Epithelial cell of prostate (primary cell): ENCODE data around the gene BTK.

Source experiments
- DNase-seq: peaks from one replicate; pipeline ENCODE4 v3.0.0-alpha.2; 2011; ENCODE audit warnings: low read depth, low spot score
- H3K27ac ChIP-seq: fragments of 450-650 bp; 2 replicates; pipeline ENCODE4 v1.5.1; 2017; ENCODE audit warnings: mild to moderate bottlenecking

Gene BTK

DNA sequence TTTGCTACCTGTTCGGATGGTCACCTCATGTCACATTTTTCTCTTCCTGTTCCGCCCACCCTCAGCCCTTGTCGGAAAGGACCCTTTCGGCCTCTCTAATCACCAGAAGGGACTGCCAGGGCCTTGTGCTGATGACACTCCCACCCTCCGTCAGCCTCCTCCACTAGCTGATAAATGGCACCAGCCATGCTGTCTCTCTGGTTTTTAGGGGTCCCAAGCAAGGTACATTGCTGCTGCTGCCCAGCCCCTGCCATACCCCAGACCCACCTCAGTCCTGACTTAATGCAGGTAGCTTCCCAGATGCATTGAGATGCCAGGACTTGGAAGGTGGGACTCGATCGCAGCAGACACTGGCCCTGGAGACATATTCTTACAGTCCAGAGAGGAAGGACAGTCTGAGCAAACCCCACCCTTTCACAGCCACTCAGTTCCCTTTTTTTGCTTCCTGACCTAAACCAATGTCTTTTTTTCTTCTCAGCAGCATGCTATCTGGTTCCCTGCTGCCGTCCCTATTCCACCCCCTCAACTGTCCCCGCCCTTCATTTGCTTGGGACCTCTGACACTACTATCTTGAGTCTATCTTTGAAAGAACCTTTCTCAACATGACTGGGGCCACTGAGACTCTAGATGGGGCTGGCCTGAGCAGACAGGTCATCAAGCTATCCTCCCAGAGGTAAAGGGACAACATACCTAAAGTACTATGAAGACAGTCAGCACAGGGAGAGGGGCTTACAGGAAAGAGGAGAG lies at the start of gene BTK:
TSS of gene BTK (minus strand) at position 397 of the 747 bp plus-strand sequence. CDS start 10,907 bp downstream, outside the sequence.
- H3K27ac ChIP-seq = no peak within 1 kb of the TSS
- no peak for DNase-seq

DNA sequence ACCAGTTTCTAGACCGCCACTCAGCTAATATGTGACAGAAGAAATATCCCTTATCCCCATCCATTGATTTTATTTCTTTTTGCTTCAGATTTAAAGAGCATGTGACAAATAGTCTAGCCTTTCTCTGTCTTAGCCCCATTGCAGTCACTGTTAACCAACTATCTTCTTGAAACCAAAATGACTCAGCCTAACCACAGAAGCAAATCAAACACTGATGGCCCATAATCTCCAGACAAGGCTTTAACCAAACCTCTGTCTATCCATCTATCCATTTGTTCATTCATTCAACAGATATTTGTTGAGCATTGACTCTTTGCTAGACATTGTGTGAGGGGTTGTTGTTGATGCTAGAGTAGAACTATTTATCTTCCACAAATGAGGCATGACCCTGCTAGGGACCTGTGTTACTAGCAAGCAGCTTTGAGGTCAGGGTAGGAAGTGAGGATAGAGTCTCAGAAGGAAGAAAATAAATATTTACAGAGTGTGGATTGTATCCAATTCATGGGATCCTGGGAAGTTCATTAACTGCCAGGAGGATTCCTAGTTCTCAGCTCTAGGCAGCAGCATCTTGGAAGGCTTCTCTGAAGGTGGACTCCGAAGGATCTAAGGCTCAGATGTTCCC lies 44.6 kb upstream of the BTK start:
- DNase-seq = no peak
- H3K27ac ChIP-seq = no peak overlapping the region

DNA sequence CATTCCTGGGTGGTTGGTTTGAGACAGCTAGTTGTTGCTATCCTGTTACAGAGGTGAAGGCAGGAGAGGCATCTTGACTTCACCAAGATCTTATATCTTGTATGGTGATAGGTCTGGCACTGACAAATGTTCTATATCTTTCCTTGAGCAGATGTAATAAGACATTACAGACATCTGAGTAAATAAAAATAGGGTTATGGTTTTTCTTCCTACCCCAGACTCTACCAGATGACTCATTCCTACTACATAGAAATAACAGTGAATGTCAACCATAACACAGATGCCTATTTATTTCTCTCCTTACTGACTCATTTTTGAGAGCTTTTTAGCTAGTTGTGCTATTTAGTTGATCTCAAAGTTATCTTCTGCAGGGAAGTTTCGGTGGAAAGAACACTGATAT lies 43.9 kb upstream of the BTK start:
- no peak for DNase-seq
- no peak overlapping the region for H3K27ac ChIP-seq

DNA sequence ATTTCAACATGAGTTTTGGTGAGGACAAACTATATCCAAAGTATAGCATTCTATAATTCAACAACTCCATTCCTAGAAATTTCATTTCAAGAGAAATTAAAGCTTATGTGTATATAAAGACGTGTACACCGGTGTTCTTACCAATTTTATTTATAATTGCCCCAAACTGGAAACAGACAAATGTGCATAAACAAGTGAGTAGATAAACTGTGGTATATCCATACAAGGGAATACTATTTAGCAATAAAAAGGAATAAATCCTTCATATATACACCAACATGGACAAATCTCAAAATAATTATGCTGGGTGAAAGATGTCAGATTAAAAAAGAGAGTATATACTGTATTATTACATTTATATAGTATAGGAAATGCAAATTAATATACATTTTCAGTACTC lies 42.0 kb upstream of the BTK start:
- H3K27ac ChIP-seq = no peak overlapping the region
- no peak for DNase-seq

DNA sequence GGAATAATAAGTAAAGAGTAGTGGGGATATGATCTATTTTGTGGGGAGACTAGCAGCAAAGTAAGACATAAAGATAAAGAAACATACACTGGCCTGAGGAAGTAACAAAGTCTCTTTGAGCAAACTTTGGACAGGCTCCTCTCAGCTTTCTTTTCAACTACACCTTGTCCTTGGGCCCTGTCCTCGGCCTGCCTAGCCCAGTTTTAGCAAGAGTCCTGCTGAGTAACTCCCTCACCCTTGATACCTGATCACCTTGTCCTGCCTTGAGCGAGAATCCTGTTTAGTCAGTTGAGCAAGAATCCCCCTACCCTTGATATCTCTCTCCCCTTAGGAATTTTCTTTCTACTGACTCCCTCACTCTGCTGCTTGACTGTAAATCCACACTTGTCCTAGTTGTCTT lies 33.5 kb upstream of the BTK start:
- H3K27ac ChIP-seq = no peak overlapping the region
- no peak for DNase-seq

DNA sequence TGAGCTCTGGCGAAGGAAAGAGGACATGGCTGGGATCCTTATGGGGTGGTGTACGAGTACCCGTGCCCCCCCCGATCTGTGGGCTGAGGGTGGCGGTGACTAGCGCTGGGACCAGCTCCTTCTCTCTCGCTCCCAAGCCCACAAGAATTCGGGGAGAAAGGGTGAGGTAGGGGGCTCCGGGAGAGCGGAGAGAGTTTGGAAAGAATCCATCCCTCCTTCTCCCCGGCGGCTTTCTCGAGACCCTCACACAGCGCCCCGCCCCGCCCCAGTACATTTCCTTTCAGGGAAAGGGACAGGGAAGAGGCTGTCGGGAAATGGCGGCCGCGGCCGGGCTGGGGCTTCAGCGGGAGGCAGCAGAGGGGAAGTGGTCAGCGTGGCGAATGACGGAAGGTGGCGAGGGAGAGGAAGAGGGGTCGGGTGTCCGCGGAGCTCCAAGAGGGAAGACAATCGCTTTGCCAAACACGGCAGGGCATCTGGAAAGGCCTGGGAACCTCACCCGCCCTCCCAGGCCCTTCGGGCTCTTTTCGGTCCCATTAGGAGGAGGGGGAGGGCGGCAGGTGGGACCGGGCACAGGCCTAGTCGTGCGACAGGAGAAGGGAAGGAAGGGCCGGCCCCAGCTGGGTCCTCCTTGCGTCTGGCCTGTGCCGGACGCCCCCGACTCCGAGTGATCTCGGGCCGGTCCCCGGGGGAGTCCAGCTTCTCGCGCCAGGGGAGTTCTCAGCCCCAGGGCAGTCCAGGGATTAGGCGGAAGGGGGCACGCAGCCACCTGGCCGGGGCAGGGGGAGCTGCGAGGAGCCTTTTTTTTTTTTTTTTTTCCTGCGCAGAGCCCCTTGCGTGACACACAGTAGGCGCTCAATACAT lies 32.2 kb upstream of the BTK start:
- peak overlapping the region; percentile 4 for H3K27ac ChIP-seq
- DNase-seq = no peak

DNA sequence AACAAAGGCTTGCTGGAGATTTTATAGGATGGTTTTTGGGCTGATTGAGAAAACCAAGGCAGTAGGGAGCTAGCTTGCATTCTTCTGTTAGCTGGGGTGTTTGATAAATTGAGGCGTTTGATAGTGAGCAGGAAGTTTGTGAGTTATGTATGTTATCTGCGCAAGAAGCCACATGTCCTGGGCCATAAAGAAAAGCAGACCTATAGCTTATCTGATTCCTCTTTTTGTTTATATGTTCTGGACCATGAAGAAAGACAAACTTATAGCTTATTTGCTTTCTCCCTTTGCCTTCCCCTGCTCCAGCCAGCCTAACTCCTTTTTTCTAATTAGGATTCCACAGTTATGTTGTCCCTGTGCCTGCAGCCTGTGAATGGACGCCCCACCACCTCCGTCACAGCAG lies 31.2 kb upstream of the BTK start:
- no peak for DNase-seq
- H3K27ac ChIP-seq = no peak overlapping the region

DNA sequence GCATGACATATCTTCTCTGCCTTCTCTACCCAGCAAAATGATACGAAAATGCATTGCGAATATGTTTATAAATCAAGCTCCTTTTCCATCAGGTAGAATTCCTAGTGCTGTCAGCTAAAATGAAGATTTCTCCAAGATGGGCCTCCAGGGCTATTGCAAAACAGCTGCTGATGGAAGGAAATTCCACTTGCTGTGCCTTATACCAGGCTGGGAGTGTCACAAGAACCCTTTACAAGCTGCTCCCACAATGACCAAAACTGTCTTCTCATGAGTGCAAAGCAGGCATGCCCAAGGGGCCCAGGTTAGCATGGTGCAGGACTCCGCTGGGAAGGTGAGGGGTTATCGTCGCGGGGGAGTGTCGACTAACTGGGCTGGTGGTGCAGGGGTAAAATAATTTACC lies 30.7 kb upstream of the BTK start:
- no peak for DNase-seq
- no peak overlapping the region for H3K27ac ChIP-seq

DNA sequence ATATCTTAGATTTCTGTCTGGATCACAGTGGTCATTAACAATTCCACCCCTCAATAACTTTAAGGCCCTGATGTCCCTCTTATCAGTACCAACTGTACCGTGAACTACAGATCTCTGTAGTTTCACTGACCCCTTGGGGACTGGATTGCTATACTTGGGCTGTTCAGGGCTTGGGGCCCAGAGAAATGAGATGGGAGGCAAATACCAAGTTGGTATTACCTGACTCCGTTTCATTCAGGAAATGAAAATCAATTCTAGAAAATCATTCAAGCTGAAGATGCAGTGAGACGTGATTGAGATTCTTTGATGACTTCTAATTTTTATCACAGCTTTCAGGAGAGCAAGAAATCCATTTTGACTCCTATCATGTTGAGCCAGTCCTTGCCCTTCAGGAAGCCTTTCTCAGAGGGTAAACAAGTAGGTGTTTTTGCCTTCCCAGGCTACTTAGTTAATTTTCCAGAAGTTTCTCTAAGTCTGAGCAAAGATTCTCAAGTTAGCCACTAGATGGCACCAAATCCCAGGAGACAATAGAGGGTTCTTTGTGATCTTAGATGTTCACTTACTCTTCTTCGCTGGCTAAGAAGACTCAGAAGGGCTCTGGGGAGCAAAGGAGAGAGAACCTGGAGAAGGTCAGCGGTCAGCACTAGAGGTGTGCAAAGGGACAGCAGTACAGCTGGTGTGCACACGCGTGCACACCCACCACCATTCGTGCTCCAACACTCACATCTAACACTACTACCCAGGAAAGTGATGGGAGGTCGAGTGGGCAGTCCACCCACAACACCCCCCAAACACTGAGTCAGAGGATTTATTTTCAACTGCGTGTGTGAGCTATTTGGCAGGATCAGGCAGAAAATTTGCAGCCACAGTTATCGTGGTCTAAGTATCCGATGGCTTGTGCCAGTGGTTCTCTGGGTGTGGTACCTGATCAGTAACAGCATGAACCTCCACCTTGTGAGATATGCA lies 29.5 kb upstream of the BTK start:
- DNase-seq = no peak
- H3K27ac ChIP-seq = no peak overlapping the region

DNA sequence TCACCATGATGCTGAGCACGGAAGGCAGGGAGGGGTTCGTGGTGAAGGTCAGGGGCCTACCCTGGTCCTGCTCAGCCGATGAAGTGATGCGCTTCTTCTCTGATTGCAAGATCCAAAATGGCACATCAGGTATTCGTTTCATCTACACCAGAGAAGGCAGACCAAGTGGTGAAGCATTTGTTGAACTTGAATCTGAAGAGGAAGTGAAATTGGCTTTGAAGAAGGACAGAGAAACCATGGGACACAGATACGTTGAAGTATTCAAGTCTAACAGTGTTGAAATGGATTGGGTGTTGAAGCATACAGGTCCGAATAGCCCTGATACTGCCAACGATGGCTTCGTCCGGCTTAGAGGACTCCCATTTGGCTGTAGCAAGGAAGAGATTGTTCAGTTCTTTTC lies 26.0 kb upstream of the BTK start:
- DNase-seq = no peak
- H3K27ac ChIP-seq = no peak overlapping the region

DNA sequence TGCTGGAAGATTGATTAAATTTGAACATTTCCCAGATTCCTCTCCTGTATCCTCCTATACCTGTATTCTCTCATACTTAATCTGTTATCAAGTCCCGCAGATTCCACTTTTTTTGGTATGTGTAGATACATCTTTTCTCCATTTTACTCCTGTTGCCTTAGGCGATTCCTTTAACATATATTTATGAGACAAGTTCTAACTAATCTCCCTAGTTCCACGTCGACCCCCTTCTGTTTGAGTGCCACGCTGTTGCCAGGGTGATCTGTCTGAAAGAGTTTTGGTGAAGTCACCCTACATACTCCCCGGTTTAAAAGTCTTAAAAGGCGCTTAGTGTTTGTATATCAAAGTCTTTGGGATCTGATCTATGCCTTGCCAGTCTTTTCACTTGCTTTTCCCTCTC lies 24.5 kb upstream of the BTK start:
- DNase-seq = no peak
- no peak overlapping the region for H3K27ac ChIP-seq

DNA sequence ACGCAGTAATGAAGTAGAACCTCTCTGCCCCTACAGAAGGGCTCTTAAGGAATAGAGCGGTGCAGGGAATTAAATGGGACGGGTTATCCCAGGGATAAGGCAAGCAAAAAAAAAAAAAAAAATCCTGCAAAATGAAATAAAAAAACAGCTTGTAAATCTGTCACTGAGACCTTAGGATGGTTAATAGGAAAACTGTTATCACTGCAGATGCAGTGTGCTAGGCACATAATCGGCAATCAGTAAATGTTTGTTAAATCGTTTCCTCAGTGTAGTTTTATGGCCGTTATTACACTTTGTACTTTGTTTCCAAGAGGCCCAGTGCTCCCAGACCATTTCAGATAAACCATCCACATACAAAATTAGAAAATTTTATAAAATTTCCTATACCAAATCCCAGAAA lies 23.1 kb upstream of the BTK start:
- peak overlapping the region; percentile 81 for H3K27ac ChIP-seq
- no peak for DNase-seq

DNA sequence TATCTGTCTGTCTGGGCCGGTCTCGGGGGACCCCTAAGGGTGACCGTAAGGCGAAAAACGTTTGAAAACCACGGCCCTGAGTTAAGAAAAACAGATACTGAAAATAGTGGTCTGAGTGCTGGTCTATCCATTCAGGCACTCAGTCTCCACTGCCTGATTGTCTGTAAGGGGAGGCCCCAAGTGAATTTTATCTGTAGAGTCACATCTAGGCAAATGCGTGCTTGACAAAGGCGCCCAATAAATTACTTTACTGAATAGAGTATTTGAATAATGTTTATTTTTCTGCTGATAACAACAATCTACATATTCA lies 22.5 kb upstream of the BTK start:
- H3K27ac ChIP-seq = peak overlapping the region; percentile 81
- no peak for DNase-seq

DNA sequence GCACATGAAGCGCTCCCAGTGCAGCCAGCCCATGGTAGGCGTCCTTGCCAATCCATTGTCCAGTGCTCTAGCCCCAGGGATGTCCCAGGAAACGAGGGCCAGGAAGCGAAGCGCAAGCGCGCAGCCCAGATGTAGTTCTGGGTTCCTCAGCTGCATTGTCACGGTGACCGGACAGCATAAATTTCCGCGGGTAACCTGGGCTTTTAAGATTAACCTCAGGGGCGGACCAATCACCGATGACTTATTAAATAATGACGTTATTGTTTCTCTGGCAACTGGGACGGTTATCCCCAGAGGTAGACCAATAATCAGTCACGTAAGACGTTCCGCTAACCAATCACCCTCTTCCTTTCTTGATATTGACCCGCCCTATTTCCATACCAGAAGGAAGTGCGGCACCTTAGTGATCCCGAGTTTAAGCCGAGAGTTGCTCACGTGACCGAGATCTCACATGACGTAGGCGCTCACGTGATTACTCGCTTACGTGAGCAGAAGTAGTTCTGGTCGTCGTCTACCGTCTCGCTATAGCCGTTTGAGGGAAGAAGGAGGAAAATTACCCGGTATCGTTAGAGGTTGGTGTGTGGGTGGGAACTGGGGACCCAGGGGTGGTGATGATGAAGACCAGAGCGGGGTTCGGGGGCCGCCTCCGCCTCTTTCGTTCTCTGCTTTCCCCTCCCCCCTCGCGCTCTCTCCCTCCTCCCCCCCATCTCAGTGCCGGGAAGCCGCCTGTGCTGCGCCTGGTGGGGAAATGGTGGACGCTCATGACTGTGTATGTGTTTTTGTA lies 21.9 kb upstream of the BTK start, which contains the start of the genes GLA and HNRNPH2:
TSS of gene GLA (minus strand) at position 178 of the 784 bp plus-strand sequence. CDS start at position 156, 22 bp downstream.
TSS of gene HNRNPH2 (plus strand) at position 475 of the 784 bp plus-strand sequence. CDS start 3,767 bp downstream, outside the sequence.
- peak; percentile 94 for DNase-seq
- peak within 1 kb of the TSS; percentile 81 for H3K27ac ChIP-seq

DNA sequence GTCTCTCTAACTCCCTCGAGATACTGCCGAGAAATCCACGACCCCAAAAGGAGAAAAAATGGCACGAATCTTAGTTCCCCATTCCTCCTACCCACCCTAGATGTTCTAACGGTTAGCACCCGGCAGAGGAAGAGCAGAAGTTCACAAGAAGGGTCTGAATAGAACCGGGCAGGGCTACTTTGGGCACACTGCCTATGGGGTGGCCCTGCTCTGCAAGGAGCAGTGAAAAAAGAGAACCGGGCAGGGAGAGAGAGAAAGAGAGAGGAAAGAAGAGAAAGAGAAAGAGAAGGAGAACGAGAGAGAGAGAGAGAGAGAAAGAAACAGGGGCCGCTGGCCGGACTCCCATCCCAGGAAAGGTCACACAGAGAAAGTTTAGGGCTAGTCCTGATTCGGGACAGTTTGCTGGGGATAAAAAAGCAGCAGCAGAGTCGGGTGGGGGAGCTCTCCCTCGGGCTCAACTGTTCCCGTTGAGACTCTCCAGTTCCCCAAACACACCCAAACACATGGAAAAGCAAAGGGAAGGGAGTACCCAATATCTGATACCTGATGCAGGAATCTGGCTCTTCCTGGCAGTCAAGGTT lies 21.3 kb upstream of the BTK start:
- no peak for DNase-seq
- H3K27ac ChIP-seq = peak overlapping the region; percentile 81

DNA sequence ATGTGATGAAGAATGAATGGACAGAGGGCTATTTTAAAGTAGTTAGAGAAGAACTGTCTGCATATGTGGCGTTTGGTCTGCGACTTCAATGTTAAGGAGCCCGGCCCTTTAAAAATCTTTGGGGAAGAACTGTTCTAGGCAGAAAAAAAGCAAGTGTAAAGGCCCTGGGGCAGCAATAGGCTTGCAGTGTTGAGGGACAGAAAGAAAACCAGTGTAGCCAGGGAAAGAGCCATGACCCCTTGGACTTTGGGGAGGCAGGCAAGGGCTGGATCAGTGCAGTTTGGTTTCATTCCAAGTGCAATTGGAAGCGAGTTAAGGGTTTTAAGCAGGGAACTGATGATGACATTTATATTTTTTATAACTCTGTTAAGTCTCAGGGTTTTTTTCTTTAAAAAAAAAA lies 13.8 kb upstream of the BTK start:
- no peak for DNase-seq
- no peak overlapping the region for H3K27ac ChIP-seq

DNA sequence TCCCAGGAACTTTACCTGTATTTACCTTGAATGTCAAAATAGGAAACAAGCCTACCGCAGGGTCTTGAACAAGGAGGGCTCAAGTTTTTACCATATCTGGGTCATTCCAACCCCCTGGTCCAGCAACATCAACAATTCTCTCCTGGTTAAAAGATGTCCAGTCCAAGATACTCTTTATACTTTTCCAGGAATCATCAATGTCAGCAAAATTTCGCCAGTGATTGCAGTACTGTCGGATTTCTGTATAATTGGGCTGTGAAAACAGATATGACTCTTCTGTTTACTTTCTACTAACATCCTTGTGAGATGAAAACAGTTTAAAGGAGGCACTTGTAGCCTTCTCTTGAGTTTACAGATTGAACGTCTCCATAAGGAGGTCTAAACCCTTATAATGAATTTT lies 12.7 kb upstream of the BTK start:
- DNase-seq = no peak
- no peak overlapping the region for H3K27ac ChIP-seq

DNA sequence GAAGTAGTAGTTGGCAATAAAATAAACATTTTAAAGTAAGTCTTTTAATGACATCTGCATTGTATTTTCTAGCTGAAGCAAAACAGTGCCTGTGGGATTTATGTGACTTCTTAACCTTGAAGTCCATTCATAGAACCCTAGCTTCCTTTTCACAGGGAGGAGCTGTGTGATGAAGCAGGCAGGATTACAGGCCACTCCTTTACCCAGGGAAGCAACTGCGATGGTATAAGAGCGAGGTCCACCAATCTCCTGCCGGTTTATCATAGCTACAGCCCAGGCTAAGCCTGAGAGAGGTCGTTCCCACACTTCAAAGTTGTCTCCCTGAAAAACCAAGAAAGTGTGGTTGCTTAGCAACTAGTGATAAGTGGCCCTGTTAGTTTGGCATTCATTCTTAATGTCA lies 11.8 kb upstream of the BTK start:
- no peak for DNase-seq
- H3K27ac ChIP-seq = peak overlapping the region; percentile 17

DNA sequence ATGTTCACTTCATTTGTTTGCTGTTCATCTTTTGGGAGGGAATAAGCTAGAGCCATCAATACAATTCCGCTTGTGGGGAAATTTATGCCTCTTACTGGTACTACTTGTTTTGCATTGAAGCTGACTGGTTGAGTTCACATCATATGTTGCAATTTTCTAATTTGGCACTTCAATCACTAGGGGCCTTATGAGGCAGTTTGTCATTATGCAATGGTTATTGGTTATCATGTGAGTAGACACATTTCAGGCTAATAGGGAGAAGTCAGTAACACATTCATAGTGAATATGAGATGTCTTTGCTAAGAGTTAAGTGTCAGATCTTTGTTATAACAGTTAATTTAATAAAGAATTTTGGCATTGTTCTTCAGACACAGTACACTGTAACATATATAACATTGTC lies 9.8 kb upstream of the BTK start:
- no peak for DNase-seq
- no peak overlapping the region for H3K27ac ChIP-seq
